A673 (cell line): ENCODE data around the gene CCDC190. TPM values are rescaled to one million over a fixed set of nuclear protein-coding genes. Genes with fewer than 3 reads are reported as not detected.

ENCODE experiments used
- BruUV-seq: library from RNA; stranded (reverse); fragments of 400-500 nt; replicated peaks from 2 replicates; lab custom pipeline; 2021; lab: Mats Ljungman, UMichigan
- CTCF ChIA-PET: fragments of 300-600 bp; sonication (Branson Sonifier 250); formaldehyde crosslinking; loops from one replicate; lab custom pipeline; 2022; ENCODE audit warnings: antibody characterized with exemption; lab: Charles Lee
- POLR2A ChIA-PET: fragments of 300-600 bp; sonication (Branson Sonifier 250); formaldehyde crosslinking; loops from one replicate; lab custom pipeline; 2022; ENCODE audit warnings: antibody characterized with exemption; ENCODE audit not compliant: low non-redundant PET; lab: Charles Lee
- DNase-seq: peaks from one replicate; pipeline ENCODE4 v3.0.0-alpha.2; 2015; ENCODE audit warnings: low spot score
- H3K27ac ChIP-seq: fragments of 200-600 bp; sonication (generic); 2 replicates; pipeline ENCODE4 v1.5.1; 2016; ENCODE audit warnings: mixed run types, low read depth, mild to moderate bottlenecking, mixed read lengths, antibody characterized with exemption, low read length; ENCODE audit not compliant: poor library complexity, severe bottlenecking
- H3K27me3 ChIP-seq: fragments of 200-600 bp; sonication (generic); replicated peaks from 2 replicates; pipeline ENCODE4 v1.6.1; 2017; ENCODE audit warnings: mixed run types, low read depth, mild to moderate bottlenecking, mixed read lengths, antibody characterized with exemption, low read length; ENCODE audit not compliant: insufficient read depth, poor library complexity
- H3K36me3 ChIP-seq: fragments of 200-600 bp; sonication (generic); 2 replicates; pipeline ENCODE4 v1.6.1; 2016; ENCODE audit warnings: mixed run types, mild to moderate bottlenecking, mixed read lengths, antibody characterized with exemption, low read length; ENCODE audit not compliant: insufficient read depth, poor library complexity, severe bottlenecking
- H3K4me1 ChIP-seq: fragments of 200-600 bp; sonication (generic); 2 replicates; pipeline ENCODE4 v1.6.1; 2017; ENCODE audit warnings: mixed run types, mild to moderate bottlenecking, mixed read lengths, antibody characterized with exemption, low read length; ENCODE audit not compliant: insufficient read depth, poor library complexity, severe bottlenecking
- H3K4me3 ChIP-seq: fragments of 200-600 bp; sonication (generic); 2 replicates; pipeline ENCODE4 v1.5.1; 2016; ENCODE audit warnings: low read depth, mixed run types, mild to moderate bottlenecking, mixed read lengths, low read length; ENCODE audit not compliant: poor library complexity, severe bottlenecking
- H3K9me3 ChIP-seq: fragments of 200-600 bp; sonication (generic); 2 replicates; pipeline ENCODE4 v1.6.1; 2016; ENCODE audit warnings: mixed run types, low read depth, mild to moderate bottlenecking, mixed read lengths, antibody characterized with exemption, low read length; ENCODE audit not compliant: poor library complexity, severe bottlenecking
- CTCF ChIP-seq: fragments of 300-800, 200-600 bp; sonication (generic); conservative IDR thresholded peaks from 2 replicates; pipeline ENCODE4 v1.5.1; 2017; ENCODE audit warnings: low read depth, mild to moderate bottlenecking, antibody characterized with exemption, low read length, moderate library complexity, mixed read lengths
- EZH2 ChIP-seq: fragments of 200-600 bp; sonication (generic); IDR thresholded peaks from 2 replicates; pipeline ENCODE4 v1.6.1; 2017; ENCODE audit warnings: borderline replicate concordance, low read depth, mild to moderate bottlenecking, mixed read lengths, antibody characterized with exemption, low read length; ENCODE audit not compliant: poor library complexity, severe bottlenecking
- intact Hi-C: fragments of 100-400 bp; cut with micrococcal nuclease; formaldehyde crosslinking; loops from one replicate; pipeline ENCODE4 v1.10.0; 2022; ENCODE audit not compliant: unreplicated experiment
- total RNA-seq: library from RNA; stranded (reverse); gene quantifications from 2 replicates; pipeline ENCODE4 v1.2.3, GENCODE V29; 2021

The CCDC190 gene
- total RNA-seq, 1 experiment from 2014 or later: 0.39 TPM

GRCh38 chr1:162904579-162904978 lies 43.6 kb upstream of the CCDC190 start:
- CTCF ChIA-PET: no interaction called here
- POLR2A ChIA-PET: no interaction called here
- Histone ChIP-seq H3K9me3 (no peaks in the 10 kb centered on the region), H3K27me3 (no peaks in the 10 kb centered on the region), H3K36me3 (no peaks in the 10 kb centered on the region), H3K27ac (no peak overlapping the region), H3K4me3 (no peak overlapping the region), H3K4me1 (peaks cover 2% of the 10 kb centered on the region)
- TF ChIP-seq EZH2 (no peak), CTCF (no peak)
- DNase-seq: no peak
- intact Hi-C loops: no loop called here
- no TSS peak for BruUV-seq

GRCh38 chr1:162904023-162904422 lies 43.0 kb upstream of the CCDC190 start:
- CTCF ChIA-PET: no interaction called here
- no TSS peak for BruUV-seq

GRCh38 chr1:162903246-162903645 lies 42.3 kb upstream of the CCDC190 start:
- H3K9me3 ChIP-seq: no peaks in the 10 kb centered on the region
- H3K27ac ChIP-seq: no peak overlapping the region
- no peak overlapping the region for H3K4me3 ChIP-seq
- intact Hi-C loops: no loop called here
- no TSS peak for BruUV-seq
- no peaks in the 10 kb centered on the region for H3K36me3 ChIP-seq
- no peaks in the 10 kb centered on the region for H3K27me3 ChIP-seq
- no peak for TF ChIP-seq CTCF
- no peak for TF ChIP-seq EZH2
- POLR2A ChIA-PET: no interaction called here
- DNase-seq: no peak
- H3K4me1 ChIP-seq: peaks cover 2% of the 10 kb centered on the region
- CTCF ChIA-PET: no interaction called here

More at GRCh38 chr1:162904023-162904422, 43.0 kb upstream of the CCDC190 start:
- Histone ChIP-seq H3K9me3 (no peaks in the 10 kb centered on the region), H3K36me3 (no peaks in the 10 kb centered on the region), H3K4me3 (no peak overlapping the region), H3K4me1 (peaks cover 2% of the 10 kb centered on the region), H3K27ac (no peak overlapping the region), H3K27me3 (no peaks in the 10 kb centered on the region)
- DNase-seq: no peak
- POLR2A ChIA-PET: no interaction called here
- TF ChIP-seq EZH2 (no peak), CTCF (no peak)
- intact Hi-C loops: no loop called here
